Lower leg skin (tissue), 3 donors: ENCODE data around the gene SLC25A30.
"Not testable (repeated sequence)": the region's sequence is repeated elsewhere in the genome, so short reads cannot be mapped to it uniquely, and the experiment has no call there.

Experiments used
- POLR2A ChIP-seq, 2 donors: fragments of 450-650 bp; IDR thresholded peaks; one replicate each; pipeline ENCODE4 v1.6.1; 2016 to 2017; ENCODE audit warnings: antibody characterized with exemption in 2 of 2, mild to moderate bottlenecking in 1 of 2, moderate library complexity in 1 of 2
- TF ChIP-seq, protein P1 (sequence below), 3 donors: fragments of 450-650 bp; IDR thresholded peaks; one replicate each; pipeline ENCODE4 v1.5.1; 2016; ENCODE audit warnings: antibody characterized with exemption in 3 of 3, mild to moderate bottlenecking in 3 of 3, moderate library complexity in 2 of 3

DNA sequence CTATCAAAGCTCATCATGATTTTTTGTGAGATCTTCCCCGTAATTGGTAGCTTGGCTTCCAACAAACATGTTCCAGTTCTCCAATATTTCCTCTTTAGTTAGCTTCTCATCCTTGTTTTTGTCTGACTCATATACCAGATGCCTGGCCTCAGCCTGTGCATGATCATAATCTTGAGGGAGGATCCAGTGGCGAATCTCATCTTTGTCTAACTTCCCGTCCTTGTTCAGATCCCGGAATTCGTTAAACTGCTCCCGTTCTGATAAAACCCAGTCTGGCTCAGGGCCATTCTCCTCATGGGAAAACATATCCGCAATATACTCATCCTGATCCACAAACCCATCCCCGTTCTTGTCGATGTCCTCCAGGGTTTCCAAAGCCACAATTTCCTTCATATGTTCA lies 27.8 kb downstream of the SLC25A30 start:
- TF ChIP-seq, protein P1, sequence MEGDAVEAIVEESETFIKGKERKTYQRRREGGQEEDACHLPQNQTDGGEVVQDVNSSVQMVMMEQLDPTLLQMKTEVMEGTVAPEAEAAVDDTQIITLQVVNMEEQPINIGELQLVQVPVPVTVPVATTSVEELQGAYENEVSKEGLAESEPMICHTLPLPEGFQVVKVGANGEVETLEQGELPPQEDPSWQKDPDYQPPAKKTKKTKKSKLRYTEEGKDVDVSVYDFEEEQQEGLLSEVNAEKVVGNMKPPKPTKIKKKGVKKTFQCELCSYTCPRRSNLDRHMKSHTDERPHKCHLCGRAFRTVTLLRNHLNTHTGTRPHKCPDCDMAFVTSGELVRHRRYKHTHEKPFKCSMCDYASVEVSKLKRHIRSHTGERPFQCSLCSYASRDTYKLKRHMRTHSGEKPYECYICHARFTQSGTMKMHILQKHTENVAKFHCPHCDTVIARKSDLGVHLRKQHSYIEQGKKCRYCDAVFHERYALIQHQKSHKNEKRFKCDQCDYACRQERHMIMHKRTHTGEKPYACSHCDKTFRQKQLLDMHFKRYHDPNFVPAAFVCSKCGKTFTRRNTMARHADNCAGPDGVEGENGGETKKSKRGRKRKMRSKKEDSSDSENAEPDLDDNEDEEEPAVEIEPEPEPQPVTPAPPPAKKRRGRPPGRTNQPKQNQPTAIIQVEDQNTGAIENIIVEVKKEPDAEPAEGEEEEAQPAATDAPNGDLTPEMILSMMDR (IDR thresholded peaks at IDR 0.05): not testable (repeated sequence)
- not testable (repeated sequence) for TF ChIP-seq POLR2A (IDR thresholded peaks at IDR 0.05)
